IPS-NIHi11 (cell line): ENCODE data around the gene EXOSC3.
A peak's percentile ranks its signal among the peaks of the same experiment; 100 is the strongest.
"Not testable (repeated sequence)": the region's sequence is repeated elsewhere in the genome, so short reads cannot be mapped to it uniquely, and the experiment has no call there.

ENCODE experiments used
- DNase-seq: peaks from one replicate; pipeline ENCODE4 v3.0.0; 2012; ENCODE audit warnings: mixed read lengths, low spot score

EXOSC3 gene

DNA sequence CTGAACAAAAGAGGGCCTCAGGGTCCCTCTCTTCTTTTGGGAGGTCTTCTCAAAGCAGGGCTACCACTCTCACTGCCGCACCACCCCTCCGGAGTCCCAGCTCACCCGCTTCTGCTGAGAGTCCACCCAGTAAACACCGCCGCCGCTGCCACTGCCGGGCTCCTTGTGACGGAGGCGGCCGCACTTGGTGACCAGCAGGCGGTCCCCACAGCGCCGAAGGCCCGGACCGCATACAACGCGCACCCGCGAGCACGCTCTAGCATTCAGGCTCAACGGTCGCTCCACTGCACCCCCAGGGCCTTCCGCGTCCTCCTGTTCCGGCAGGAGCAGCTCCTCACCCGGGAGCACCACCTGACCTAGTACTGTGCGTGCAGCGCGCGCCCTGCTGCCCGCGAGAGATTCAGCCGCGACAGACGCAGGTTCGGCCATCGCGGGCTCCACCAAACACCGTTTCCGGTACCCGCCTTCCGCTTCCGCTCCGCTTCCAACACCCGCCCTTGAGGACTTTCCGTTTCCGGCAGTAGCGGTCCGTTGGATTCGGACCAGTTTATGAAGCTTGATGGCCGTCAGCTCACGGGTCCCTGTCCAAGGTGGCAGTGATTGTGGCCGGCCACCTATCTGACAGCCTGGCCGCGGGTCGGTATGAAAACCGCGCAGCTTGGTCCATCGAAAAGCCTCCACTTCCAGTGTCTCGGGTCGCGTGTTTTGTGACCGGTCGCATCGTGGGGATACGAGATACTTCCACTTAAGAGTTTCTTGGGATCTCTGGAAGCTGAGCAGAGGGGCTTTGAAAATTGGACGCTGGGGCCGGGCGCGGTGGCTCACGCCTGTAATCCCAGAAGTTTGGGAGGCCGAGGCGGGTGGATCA lies at the start of gene EXOSC3:
EXOSC3 (minus strand) TSS at position 449 of the 868 bp plus-strand sequence; CDS start at position 429, 20 bp downstream.
- peak; percentile 91 for DNase-seq

DNA sequence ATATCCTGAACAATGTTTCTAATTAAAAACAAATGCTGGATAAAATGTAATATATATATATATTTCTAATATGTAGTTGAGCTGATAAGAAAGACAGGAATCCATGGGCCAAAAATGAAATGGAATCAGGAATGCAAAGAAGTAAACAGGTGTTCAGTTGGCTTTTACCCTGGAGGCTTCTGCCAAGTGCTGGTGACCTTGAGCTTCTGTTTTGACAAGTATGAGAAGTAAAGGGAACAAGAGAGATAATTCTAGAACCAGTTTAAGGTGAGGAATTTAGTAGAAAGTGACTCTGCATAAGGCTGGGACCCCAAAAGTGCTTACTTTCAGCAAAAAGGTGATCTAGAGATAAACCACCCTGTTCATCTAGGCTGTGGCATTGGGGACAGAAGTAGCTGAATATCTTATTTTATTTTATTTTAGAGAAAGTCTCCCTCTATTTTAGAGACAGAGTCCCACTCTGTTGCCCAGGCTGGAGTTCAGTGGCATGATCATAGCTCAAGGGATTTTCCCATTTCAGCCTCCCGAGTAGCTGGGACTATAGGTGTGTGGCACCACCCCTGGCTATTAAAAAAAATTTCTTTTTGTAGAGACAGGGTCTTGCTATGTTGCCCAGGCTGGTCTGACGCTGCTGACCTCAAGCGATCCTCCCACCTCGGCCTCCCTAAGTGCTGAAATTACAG lies 42.8 kb upstream of the EXOSC3 start:
- no peak for DNase-seq

DNA sequence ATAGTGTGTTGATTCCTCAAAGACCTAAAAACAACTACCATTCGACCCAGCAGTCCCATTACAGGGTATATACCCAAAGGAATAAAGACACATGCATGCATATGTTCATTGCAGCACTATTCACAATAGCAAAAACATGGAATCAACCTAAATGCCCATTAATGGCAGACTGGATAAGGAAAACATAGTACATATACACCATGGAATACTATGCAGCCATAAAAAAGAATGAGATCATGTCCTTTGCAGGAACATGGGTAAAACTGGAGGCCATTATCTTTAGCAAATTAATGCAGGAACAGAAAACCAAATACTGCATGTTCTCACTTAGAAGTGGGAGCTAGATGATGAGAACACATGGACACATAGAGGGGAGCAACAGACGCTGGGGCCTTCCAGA lies 40.3 kb upstream of the EXOSC3 start:
- DNase-seq, result not testable (repeated sequence)

DNA sequence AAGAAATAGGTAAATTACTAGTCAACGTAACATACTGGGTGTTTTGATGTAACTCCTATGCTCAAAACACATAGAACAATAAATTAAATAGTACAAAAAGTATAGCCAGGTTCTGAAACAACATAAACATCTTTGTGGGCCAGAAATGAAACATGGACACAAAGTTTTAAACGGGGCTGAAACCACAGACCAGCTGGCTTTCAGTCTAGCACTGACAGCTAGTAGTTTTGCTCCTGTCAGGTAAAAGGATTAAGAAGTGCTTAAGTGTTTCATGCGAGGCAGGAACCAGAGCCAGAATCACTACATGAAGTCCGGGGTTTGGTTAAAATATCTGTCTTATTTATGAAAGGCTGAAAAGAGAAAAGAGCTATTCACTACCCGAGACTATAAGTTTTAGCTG lies 35.3 kb upstream of the EXOSC3 start:
- no peak for DNase-seq

DNA sequence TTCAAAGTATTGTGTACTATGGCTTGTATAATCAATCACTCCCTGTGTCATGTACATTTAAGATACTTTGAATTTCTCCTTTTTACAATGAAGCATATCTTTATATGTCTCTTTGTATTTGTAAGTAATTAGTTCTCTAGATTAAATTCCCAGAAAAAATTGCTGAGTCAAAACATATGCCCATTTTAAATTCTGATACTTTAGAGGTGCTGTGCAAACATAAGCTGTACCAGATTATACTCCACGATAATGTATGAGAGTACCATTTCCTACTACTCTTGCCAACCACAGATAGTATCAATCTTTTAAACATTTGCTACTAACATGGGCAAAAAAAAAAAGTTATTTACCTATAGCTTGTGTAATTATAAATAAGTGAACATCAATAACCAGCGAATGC lies 34.0 kb upstream of the EXOSC3 start:
- no peak for DNase-seq

DNA sequence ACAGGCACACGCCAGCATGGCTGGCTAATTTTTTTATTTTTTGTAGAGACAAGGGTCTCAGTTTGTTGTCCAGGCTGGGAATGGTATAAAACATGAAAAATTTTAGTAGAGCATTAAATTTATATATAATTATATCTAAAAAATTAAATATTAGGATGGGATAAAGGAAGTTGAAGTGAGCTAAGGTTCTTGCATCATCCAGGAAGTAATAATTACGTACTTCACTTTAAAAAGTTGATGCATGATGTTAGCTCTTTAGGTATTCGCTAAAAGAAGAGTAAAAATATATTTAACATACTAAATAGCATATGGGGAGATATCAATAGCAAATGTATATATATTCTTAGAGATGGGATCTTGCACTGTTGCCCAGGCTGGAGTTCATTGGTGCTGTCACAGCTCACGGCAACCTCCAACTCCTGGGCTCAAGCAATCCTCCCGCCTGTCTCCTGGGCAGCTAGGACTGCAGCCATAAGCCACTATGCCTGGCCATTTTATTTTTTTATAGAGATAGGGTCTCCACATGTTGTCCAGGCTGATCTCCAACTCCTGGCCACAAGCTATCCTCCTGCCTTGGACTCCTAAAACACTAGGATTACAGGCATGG lies 28.0 kb upstream of the EXOSC3 start:
- no peak for DNase-seq

DNA sequence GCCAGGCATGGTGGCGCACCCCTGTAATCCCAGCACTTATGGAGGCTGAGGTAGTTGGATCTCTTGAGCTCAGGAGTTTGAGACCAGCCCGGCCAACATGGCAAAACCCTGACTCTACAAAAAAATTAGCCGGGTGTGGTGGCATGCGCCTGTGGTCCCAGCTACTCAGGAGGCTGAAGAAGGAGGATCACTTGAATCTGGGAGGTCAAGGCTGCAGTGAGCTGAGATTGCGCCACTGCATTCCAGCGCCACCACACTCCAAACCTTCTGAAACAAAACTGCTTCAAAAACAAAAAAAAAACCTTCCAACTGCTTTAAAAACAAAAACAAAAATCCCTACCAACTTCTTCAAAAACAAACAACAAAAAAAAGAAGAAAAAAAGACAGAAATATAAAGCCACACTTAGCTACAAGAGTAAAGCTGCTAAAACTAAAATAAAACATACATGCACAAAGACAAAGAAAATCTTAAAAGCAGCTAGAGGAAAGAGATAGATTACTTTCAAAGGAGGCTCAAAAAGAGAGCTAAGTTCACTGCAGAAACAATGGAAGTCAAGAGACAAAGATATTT lies 27.1 kb upstream of the EXOSC3 start:
- no peak for DNase-seq

DNA sequence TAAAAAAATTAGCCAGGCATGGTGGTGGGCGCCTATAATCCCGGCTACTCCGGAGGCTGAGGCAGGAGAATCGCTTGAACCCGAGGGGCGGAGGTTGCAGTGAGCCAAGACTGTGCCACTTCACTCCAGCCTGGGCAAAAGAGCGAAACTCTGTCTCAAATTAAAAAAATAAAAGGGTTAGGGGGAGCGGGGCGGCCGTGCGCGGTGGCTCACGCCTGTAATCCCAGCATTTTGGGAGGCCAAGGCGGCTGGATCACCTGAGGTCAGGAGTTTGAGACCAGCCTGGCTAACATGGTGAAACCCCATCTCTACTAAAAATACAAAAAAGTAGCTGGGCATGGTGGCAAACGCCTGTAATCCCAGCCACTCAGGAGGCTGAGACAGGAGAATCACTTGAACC lies 24.8 kb upstream of the EXOSC3 start:
- DNase-seq, result not testable (repeated sequence)

DNA sequence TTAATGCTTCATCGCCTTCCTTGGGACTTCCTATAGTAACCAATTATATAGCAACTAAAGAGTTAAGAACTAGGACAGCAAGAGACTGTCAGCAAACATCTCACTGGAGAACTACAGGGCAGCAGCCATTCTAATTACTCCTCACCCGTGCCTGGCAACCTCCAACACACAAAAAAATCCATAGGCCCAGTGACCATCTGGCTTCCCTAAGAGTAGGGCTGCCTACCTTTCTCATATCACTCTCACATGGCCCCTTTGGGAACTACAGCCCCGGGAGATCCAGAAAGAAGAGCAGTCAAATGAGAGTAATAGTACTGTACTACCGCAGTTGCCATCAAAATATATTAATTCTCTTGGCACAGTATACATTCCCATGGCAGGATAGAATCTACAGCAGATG lies 21.4 kb upstream of the EXOSC3 start:
- no peak for DNase-seq

DNA sequence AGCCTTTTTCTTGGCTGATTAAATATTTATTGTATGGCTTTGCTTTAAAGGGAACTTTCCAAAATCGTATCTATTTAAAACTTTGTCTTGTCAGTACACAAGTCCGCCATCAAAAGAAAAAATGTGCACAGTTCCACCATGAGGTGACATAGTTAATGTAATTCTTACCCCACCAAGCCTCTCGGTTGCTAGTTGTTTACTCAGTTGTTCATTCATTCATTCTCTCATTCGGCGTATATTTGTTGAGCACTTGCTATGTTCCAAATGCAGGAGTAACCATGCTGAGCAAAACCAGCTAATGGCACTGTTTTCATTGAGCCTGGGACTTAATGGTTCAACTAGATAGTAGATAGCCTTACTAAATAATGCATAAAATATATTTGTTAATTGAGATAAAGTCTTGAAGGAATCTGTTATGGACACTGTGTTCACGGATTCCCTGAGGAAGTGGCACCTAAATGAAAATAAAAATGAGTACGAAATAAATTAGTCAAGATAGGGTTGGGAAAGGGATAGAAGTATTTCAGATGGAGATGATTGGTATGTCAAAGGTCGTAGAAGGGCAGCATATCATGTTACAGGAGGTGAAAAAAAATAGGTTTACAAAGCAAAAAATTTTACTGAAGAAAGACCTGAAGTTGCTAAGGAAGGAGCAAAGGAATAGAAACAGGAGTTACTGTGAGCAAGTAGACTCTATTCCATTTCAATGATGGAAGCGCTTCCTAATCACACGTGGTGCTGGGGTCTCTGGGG lies 17.3 kb upstream of the EXOSC3 start:
- no peak for DNase-seq

DNA sequence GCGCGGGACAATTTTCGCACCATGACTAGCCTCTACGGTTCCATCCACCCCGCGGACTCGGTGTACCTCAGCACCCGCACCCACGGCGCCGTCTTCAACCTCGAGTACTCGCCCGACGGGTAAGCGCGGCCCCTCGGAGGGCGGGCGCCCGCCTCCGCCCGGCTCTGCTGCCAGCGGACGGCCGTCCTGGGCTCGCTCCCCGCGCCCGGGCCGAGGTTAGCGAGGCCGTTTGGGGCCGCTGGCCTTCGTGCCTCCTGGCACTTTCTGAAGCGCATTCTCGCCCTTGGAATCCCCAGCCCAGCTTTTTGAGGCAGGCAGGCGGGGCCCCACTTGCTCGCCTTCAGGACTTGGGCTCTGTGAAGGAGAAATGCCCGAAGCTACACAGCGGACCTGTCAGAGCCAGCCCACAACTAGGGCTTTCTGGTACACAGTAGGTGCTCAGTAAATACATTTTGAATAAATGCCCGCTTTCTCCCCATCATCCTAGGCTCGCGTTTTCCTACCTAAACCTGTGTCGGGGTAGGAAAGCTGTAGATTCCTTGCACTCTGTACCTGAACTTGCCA lies 16.5 kb upstream of the EXOSC3 start:
- DNase-seq, result peak; percentile 37

DNA sequence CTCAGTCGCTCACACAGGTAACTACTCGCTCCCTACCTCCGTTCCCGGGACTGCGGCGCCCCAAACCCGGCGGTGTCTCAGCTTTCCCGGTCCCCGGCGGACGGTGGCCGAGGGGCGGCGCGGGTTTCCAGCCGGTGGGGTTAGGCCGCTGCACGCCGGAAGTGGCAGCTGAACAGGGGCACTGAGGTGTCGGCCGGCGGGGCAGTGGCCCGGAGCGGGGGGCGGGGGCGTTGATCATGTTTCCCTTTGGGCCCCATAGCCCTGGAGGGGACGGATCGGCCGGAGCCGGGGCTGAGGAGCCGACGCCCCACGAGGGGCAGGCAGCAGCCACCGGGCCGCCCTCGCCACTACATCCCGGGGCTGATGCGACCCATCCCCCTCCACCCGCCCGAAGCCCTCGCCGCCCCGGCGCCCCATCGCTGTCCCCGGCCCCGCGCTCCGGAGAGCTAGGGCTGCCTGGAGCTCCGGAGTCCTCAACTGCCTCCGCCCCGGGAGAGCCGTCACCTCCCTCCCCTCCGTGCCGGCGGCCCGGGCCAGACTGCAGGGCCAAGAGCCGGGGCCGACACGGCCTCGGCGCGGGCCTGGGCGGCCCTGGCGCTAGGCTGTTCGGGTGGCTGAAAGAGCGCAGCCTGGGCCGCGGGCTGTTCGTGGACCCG lies 15.9 kb upstream of the EXOSC3 start, which contains the start of gene DCAF10:
DCAF10 (plus strand) TSS at position 167 of the 656 bp plus-strand sequence; CDS start at position 237, 70 bp downstream.
- DNase-seq, result peak; percentile 90

DNA sequence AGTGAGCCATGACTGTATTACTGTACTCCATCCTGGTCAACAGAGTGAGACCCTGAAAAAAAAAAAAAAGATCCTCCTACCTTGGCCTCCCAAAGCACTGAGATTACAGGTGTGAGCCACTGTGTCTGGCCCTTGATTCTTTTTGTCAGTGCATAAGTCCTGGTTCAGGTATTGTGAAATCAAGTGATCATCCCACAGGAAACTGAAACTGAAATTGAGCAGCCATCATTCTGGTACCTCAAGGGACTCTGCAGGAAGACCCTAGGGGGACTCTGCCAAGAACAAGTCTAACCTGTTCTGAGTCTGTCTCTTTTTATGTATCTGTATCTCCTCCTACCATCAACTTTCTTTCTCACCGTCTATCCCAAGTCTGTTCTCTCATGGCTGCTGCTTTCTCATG lies 13.8 kb upstream of the EXOSC3 start:
- DNase-seq, result no peak

DNA sequence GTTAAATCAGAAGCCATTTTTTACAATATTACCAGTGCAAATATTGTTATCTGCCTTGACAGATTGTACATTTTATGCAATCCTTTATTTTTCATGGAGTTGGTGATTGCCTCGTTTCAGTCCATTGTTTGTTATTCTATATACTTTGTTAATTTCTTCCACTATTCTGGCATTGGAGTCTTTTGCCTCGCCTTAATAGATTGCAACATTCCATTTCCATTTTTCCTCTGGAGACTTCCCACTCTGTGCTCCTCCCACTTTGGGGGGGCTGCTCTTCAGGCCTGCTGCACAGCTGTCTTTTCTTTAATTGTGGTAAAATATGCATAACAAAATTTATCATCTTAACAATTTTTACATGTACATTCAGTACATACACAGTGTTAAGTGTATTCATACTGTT lies 11.4 kb upstream of the EXOSC3 start:
- no peak for DNase-seq

DNA sequence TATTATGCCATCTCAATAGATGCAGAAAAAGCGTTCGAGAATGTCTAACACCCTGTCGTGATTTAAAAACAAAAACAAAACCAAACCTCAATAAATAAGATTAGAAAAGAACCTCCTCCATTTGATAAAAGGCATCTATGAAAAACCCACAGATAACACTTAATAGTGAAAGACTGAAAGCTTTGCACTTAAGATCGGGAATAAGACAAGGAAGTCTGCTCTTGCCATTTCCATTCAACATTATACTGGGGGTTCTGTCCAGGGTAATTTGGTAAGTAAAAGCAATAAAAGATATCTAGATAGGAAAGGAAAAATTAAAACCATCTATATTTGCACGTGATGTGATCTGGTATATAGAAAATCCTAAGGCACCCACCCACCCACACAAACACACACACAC lies 7.3 kb upstream of the EXOSC3 start:
- no peak for DNase-seq

DNA sequence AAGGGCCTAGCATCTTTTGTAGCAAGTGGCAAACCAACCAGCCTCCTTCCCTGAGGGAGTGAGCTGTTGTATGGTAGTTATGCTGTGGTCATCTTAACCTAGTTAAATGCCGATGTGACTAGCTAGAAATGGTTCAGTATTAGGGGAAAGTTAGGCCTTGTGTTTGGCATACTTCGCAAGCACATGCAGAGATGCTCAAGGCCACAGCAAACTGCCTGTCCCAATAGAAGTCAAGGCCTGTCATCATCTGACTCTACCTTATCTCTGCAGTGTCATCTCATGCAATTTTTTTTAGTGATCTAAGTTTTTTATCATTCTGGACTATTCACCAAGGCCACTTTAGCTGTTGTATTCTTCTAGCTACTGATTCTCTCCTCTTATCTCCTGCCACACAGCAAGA lies 5.2 kb upstream of the EXOSC3 start:
- DNase-seq, result no peak

DNA sequence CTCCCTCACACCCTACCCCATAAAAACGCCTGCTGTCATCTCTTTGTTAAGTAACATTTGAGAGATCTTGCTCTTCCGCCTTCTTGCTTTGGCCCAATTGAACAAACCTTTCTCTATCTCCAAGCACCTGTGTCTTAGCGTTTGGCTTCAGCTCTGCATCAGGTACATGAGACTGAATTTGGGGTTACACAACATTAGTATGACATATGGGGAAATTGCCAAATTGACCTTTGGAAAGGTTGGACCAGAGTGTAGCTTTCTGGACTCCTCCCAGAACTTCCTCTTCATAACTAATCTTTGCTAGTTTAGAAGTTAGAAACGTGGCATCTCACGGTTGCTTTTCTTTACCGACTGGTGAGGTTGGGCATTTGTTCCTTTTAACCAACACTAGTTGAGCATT lies 3.5 kb upstream of the EXOSC3 start:
- DNase-seq, result no peak

DNA sequence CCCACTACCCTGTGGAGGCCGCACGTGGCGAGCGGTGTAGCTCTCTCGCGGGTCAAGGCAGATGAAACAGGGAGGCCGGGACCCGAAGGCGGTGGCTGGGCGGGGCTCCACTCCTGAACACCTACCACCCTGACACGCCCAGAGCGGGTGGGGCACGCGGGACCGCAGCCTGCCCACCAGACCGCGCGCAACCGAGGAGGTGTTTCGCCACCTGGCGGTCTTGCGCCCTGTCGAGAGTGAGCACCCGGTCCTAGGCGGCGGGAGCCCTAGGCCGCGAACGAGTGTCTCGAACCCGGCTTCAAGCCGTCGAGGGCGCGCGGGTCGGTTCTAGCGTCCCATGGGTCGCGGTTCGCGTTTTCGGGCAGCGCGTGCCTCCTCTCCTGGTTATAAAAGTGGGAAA lies 2.2 kb upstream of the EXOSC3 start:
- no peak for DNase-seq

DNA sequence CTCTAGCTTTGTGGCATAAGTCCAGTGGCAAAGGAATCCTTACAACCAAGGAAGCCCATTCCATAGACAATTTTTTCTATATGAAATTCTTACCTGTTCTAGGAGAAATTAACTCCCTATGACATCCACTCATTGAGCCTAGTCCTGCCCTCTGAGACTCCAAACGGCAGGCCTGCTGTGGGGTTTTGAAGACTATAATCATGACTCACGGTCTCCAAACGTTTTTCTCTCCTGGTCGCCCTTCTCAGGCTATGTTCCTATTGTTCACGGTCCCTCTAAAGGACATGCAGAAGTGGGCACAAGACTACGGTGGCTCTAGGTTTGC lies 611 bp downstream of the EXOSC3 start:
- DNase-seq, result no peak

DNA sequence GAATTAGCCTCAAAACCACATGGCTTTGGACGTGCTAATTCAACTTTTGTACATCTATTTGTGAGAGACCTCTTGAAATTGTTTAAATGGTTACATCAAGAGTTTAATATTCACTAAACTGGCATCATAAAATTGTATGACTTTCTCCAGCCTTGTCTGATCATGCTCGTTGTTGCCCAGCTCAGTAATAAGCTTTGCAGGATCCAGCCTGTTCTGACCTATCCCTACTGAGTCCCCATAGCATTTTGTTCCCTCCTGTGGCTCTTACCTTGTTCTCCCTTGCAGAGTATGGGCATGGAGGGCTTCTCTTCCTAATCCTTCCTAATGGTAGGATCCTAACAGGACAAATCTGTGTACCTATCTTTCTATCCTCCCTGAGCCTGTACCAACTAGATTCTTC lies 6.3 kb downstream of the EXOSC3 start:
- DNase-seq, result no peak

DNA sequence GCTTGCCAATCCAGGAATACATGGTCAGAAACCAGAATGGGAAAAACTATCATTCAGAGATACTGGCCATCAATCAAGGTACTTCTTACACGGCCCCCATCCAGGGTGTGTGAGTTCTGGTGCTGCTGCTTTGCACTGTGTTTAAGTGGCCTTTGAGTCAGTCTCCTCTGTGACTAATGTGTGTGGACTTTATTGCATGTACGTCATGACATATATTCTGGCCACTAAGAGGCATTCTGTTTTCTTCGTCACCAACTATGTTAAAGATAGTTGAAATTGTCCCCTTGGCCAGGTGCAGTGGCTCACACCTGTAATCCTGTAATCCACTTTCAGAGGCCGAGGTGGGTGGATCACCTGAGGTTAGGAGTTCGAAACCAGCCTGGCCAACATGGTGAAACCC lies 8.5 kb downstream of the EXOSC3 start:
- DNase-seq, result no peak
